ENCODE data around the gene CELSR3.

- TF ChIP-seq CTCF (IDR thresholded peaks at IDR 0.05) (no peak), EP300 (IDR thresholded peaks at IDR 0.05) (no peak), POLR2A (IDR thresholded peaks at IDR 0.05) (no peak)
Observed at GRCh38 chr3:48647714-48648113, 15.0 kb downstream of the CELSR3 start.

Measured in ovary (tissue), 3 donors.